Gastroesophageal sphincter (tissue), 4 donors: ENCODE results near the gene UST. TPM values are rescaled to one million over a fixed set of nuclear protein-coding genes. Genes with fewer than 3 reads are reported as not detected.

Source experiments
- ATAC-seq: fragments of 150-250 bp; one replicate; pipeline ENCODE4 v1.9.1; 2016; ENCODE audit warnings: mild to moderate bottlenecking, moderate library complexity
- H3K27ac ChIP-seq, 4 donors: fragments of 200-600 bp; sonication (generic) in 3 of 4; 1 replicate in 3 of 4; 2 replicates in 1 of 4; pipeline ENCODE4 v1.5.1; 2016 to 2019
- H3K27me3 ChIP-seq: fragments of 200-600 bp; sonication (generic); one replicate; pipeline ENCODE4 v1.5.1; 2019
- H3K36me3 ChIP-seq, 2 donors: fragments of 200-600 bp; sonication (generic); one replicate each; pipeline ENCODE4 v1.5.1; 2019; ENCODE audit warnings: control low read depth in 1 of 2
- H3K4me1 ChIP-seq, 3 donors: fragments of 200-600 bp; sonication (generic); 1 replicate in 2 of 3; 2 replicates in 1 of 3; pipeline ENCODE4 v1.5.1; 2016 to 2019; ENCODE audit warnings: control low read depth in 2 of 3
- H3K4me3 ChIP-seq, 2 donors: fragments of 200-600 bp; sonication (generic); one replicate each; pipeline ENCODE4 v1.5.1; 2019; ENCODE audit warnings: mild to moderate bottlenecking in 1 of 2, moderate library complexity in 1 of 2
- H3K9me3 ChIP-seq, 3 donors: fragments of 200-600 bp; sonication (generic); one replicate each; pipeline ENCODE4 v1.5.1; 2017 to 2019; ENCODE audit warnings: control low read depth in 2 of 3
- CTCF ChIP-seq, 4 experiments: fragments of 200-600 bp in 2 of 4; fragments of 450-650 bp in 2 of 4; sonication (generic) in 1 of 4; IDR thresholded peaks; one replicate each; pipeline ENCODE4 v1.5.1; 2017 to 2019; ENCODE audit warnings: antibody characterized with exemption in 4 of 4, mild to moderate bottlenecking in 2 of 4, moderate library complexity in 2 of 4
- EP300 ChIP-seq: sonication (generic); formaldehyde crosslinking; IDR thresholded peaks from one replicate; pipeline ENCODE4 v1.6.1; 2017; ENCODE audit warnings: antibody characterized with exemption, mild to moderate bottlenecking
- POLR2A ChIP-seq, 2 donors: fragments of 450-650 bp; IDR thresholded peaks; one replicate each; pipeline ENCODE4 v1.6.1; 2017; ENCODE audit warnings: antibody characterized with exemption in 2 of 2, mild to moderate bottlenecking in 2 of 2, moderate library complexity in 1 of 2
- POLR2AphosphoS5 ChIP-seq: sonication (generic); formaldehyde crosslinking; IDR thresholded peaks from one replicate; pipeline ENCODE4 v1.6.1; 2017; ENCODE audit warnings: antibody characterized with exemption
- WGBS, 2 donors: methylation state at CpG; one replicate each; pipeline ENCODE4 v1.1.5; 2018; ENCODE audit warnings: low coverage in 1 of 2; 5-methylcytosine and 5-hydroxymethylcytosine counted together
- total RNA-seq, 4 donors: library from RNA; depleted of rRNA; stranded (reverse); fragments of >200 nt; gene quantifications; one replicate each; pipeline ENCODE4 v1.1.0, GENCODE V29; 2016

UST gene
- total RNA-seq, 4 donors from 2014 or later = 17.4 to 48.1 (median 32.4) TPM

GRCh38 chr6:149071997-149072396 is 325.2 kb downstream of the UST start:
- no peak for ATAC-seq
- TF ChIP-seq CTCF (IDR thresholded peaks at IDR 0.05) = no peak
- no peak for TF ChIP-seq POLR2A (IDR thresholded peaks at IDR 0.05)
- no peak for TF ChIP-seq EP300
- TF ChIP-seq POLR2AphosphoS5 = no peak
- peaks cover 0 to 5% (median 0%) of the 10 kb centered on the region in 3 donors for H3K4me1 ChIP-seq
- H3K27ac ChIP-seq = no peak overlapping the region
- 91 to 92% methylated on average over 4 of the region's 4 CpGs for WGBS, 2 donors
- no peaks in the 10 kb centered on the region for H3K9me3 ChIP-seq
- no peaks in the 10 kb centered on the region for H3K27me3 ChIP-seq
- H3K4me3 ChIP-seq = no peak overlapping the region
- H3K36me3 ChIP-seq = peaks cover 0 to 19% of the 10 kb centered on the region in 2 donors

- Histone ChIP-seq H3K4me1 (peaks cover 0 to 14% (median 0%) of the 10 kb centered on the region in 3 donors), H3K9me3 (no peaks in the 10 kb centered on the region), H3K36me3 (peaks cover 0 to 19% of the 10 kb centered on the region in 2 donors), H3K27me3 (no peaks in the 10 kb centered on the region), H3K27ac (no peak overlapping the region), H3K4me3 (no peak overlapping the region)
- no peak for TF ChIP-seq POLR2AphosphoS5
- TF ChIP-seq CTCF (IDR thresholded peaks at IDR 0.05) = no peak
- no peak for TF ChIP-seq EP300
- no peak for TF ChIP-seq POLR2A (IDR thresholded peaks at IDR 0.05)
- ATAC-seq = no peak
- WGBS, 2 donors = 85 to 100% methylated on average over 2 of the region's 2 CpGs
Observed at GRCh38 chr6:149074832-149075258, 328.0 kb downstream of the UST start.

GRCh38 chr6:149075616-149076354 is 329.0 kb downstream of the UST start:
- Histone ChIP-seq H3K27ac (no peak overlapping the region), H3K36me3 (peaks cover 0 to 19% of the 10 kb centered on the region in 2 donors)

GRCh38 chr6:149076355-149076734 is 329.5 kb downstream of the UST start:
- ATAC-seq = no peak
- no peaks in the 10 kb centered on the region for H3K9me3 ChIP-seq
- no peak overlapping the region for H3K4me3 ChIP-seq
- TF ChIP-seq POLR2A (IDR thresholded peaks at IDR 0.05) = no peak
- TF ChIP-seq POLR2AphosphoS5 = no peak
- no peak for TF ChIP-seq EP300
- TF ChIP-seq CTCF (IDR thresholded peaks at IDR 0.05) = no peak
- peaks cover 0 to 29% (median 0%) of the 10 kb centered on the region in 3 donors for H3K4me1 ChIP-seq
- 69 to 83% methylated on average over 1 to 2 of the region's 2 CpGs for WGBS, 2 donors
- peaks cover 0 to 19% of the 10 kb centered on the region in 2 donors for H3K36me3 ChIP-seq
- no peak overlapping the region for H3K27ac ChIP-seq
- H3K27me3 ChIP-seq = no peaks in the 10 kb centered on the region

More at GRCh38 chr6:149075616-149076354, 329.0 kb downstream of the UST start:
- no peak for TF ChIP-seq POLR2AphosphoS5
- TF ChIP-seq EP300 = no peak
- TF ChIP-seq POLR2A (IDR thresholded peaks at IDR 0.05) = no peak
- TF ChIP-seq CTCF (IDR thresholded peaks at IDR 0.05) = no peak
- Histone ChIP-seq H3K9me3 (no peaks in the 10 kb centered on the region), H3K4me1 (peaks cover 0 to 23% (median 0%) of the 10 kb centered on the region in 3 donors), H3K27me3 (no peaks in the 10 kb centered on the region), H3K4me3 (no peak overlapping the region)
- no peak for ATAC-seq
- 67 to 75% methylated on average over 6 of the region's 6 CpGs for whole genome bisulfite sequencing, 2 donors

- no peaks in the 10 kb centered on the region for H3K9me3 ChIP-seq
- no peaks in the 10 kb centered on the region for H3K27me3 ChIP-seq
- H3K4me1 ChIP-seq = peaks cover 0 to 35% (median 0%) of the 10 kb centered on the region in 3 donors
- no peak overlapping the region for H3K4me3 ChIP-seq
- ATAC-seq = no peak
- peaks cover 0 to 19% of the 10 kb centered on the region in 2 donors for H3K36me3 ChIP-seq
- TF ChIP-seq POLR2AphosphoS5 (no peak), CTCF (IDR thresholded peaks at IDR 0.05) (no peak), POLR2A (IDR thresholded peaks at IDR 0.05) (no peak), EP300 (no peak)
- no peak overlapping the region for H3K27ac ChIP-seq
- 80 to 97% methylated on average over 6 of the region's 6 CpGs for WGBS, 2 donors
Observed at GRCh38 chr6:149077208-149077607, 330.4 kb downstream of the UST start.
